ENCODE data around the gene THOC2. TPM values are rescaled to one million over a fixed set of nuclear protein-coding genes. Genes with fewer than 3 reads are reported as not detected.
A peak's percentile ranks its signal among the peaks of the same experiment; 100 is the strongest.
"Not testable (repeated sequence)": the region's sequence is repeated elsewhere in the genome, so short reads cannot be mapped to it uniquely, and the experiment has no call there.

THOC2 gene
- total RNA-seq, 8 experiments from 2014 or later, result 46.2 to 112 (median 57.6) TPM

- no peak overlapping the region for H3K4me3 ChIP-seq
- H3K27ac ChIP-seq, result no peak overlapping the region
- no peak for ATAC-seq (replicated peaks in 6 of 8)
- H3K4me1 ChIP-seq (replicated peaks in 1 of 2), result no peaks in the 10 kb centered on the region
- in situ Hi-C loops (cut with MboI; ENCODE audit: low pct_unique_long_range_greater_than_20kb in 2 of 9, low sequenced_read_pairs in 9 of 9, unreplicated experiment in 9 of 9), result no loop called here
- 35 to 100% (median 89%) methylated on average over 1 of the region's 1 CpG; no CpG with 5 or more reads in 5 of the 10 experiments for WGBS, 10 experiments
Observed at GRCh38 chrX:123685232-123685631, 47.6 kb downstream of the THOC2 start.

- peak in 2 of 8 experiments; percentile 21 to 62 for ATAC-seq (replicated peaks in 6 of 8)
- H3K4me3 ChIP-seq, result no peak overlapping the region
- no peak overlapping the region for H3K27ac ChIP-seq
- no peaks in the 10 kb centered on the region for H3K4me1 ChIP-seq (replicated peaks in 1 of 2)
- in situ Hi-C loops (cut with MboI; ENCODE audit: low pct_unique_long_range_greater_than_20kb in 2 of 9, low sequenced_read_pairs in 9 of 9, unreplicated experiment in 9 of 9), result no loop called here
Observed at GRCh38 chrX:123682186-123682585, 50.7 kb downstream of the THOC2 start.

DNA sequence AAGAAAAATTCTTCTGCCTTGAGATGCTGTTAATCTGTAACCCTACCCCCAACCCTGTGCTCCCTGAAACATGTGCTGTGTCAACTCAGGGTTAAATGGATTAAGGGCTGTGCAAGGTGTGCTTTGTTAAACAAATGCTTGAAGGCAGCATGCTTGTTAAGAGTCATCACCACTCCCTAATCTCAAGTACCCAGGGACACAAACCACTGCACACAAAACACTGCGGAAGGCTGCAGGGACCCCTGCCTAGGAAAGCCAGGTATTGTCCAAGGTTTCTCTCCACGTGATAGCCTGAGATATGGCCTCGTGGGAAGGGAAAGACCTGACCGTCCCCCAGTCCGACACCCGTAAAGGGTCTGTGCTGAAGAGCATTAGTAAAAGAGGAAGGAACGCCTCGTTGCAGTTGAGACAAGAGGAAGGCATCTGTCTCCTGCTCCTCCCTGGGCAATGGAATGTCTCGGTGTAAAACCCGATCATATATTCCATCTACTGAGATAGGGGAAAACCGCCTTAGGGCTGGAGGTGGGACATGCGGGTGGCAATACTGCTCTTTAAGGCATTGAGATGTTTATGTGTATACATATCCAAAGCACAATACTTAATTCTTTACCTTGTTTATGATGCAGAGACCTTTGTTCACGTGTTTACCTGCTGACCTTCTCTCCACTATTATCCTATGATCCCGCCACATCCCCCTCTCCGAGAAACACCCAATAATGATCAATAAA, 53.0 kb downstream of the THOC2 start:
- H3K27ac ChIP-seq; in situ Hi-C loops (cut with MboI; ENCODE audit: low pct_unique_long_range_greater_than_20kb in 2 of 9, low sequenced_read_pairs in 9 of 9, unreplicated experiment in 9 of 9); H3K4me1 ChIP-seq (replicated peaks in 1 of 2); ATAC-seq (replicated peaks in 6 of 8); H3K4me3 ChIP-seq: not testable (repeated sequence)
- whole genome bisulfite sequencing, 10 experiments, result 40 to 100% (median 82%) methylated on average over 2 to 9 of the region's 15 CpGs; no CpG with 5 or more reads in 6 of the 10 experiments

DNA sequence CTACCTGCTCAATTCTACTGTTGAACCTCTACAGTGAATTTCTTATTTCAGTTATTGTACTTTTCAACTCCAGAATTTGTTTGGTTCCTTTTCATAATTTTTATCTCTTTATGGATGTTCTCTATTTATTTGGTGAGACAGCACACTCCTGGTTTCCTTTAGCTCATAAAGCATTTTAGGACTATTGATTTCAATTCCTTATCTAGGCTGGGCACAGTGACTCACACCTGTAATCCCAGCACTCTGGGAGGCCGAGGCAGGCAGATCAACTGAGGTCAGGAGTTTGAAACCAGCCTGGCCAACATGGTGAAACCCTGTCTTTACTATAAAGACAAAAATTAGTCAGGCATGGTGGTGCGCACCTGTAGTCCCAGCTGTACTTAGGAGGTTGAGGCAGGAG, 57.7 kb downstream of the THOC2 start:
- no peak for ATAC-seq (replicated peaks in 6 of 8)
- no peak overlapping the region for H3K4me3 ChIP-seq

GRCh38 chrX:123673813-123674212, 59.0 kb downstream of the THOC2 start:
- in situ Hi-C loops (cut with MboI; ENCODE audit: low pct_unique_long_range_greater_than_20kb in 2 of 9, low sequenced_read_pairs in 9 of 9, unreplicated experiment in 9 of 9), result no loop called here
- Histone ChIP-seq H3K27ac (no peak overlapping the region), H3K4me1 (replicated peaks in 1 of 2) (no peaks in the 10 kb centered on the region), H3K4me3 (no peak overlapping the region)
- no peak for ATAC-seq (replicated peaks in 6 of 8)
- WGBS, 10 experiments, result 11 to 100% (median 58%) methylated on average over 1 of the region's 1 CpG; no CpG with 5 or more reads in 6 of the 10 experiments

More for the DNA sequence above, 57.7 kb downstream of the THOC2 start:
- WGBS, 10 experiments, result 75 to 100% (median 100%) methylated on average over 1 of the region's 2 CpGs; no CpG with 5 or more reads in 7 of the 10 experiments
- in situ Hi-C loops (cut with MboI; ENCODE audit: low pct_unique_long_range_greater_than_20kb in 2 of 9, low sequenced_read_pairs in 9 of 9, unreplicated experiment in 9 of 9), result no loop called here
- no peaks in the 10 kb centered on the region for H3K4me1 ChIP-seq (replicated peaks in 1 of 2)
- H3K27ac ChIP-seq, result no peak overlapping the region

- Histone ChIP-seq H3K27ac (no peak overlapping the region), H3K4me1 (replicated peaks in 1 of 2) (no peaks in the 10 kb centered on the region), H3K4me3 (no peak overlapping the region)
- ATAC-seq (replicated peaks in 6 of 8), result no peak
- in situ Hi-C loops (cut with MboI; ENCODE audit: low pct_unique_long_range_greater_than_20kb in 2 of 9, low sequenced_read_pairs in 9 of 9, unreplicated experiment in 9 of 9), result no loop called here
- WGBS, 10 experiments, result 60 to 100% (median 92%) methylated on average over 1 to 2 of the region's 3 CpGs; no CpG with 5 or more reads in 6 of the 10 experiments
Observed at GRCh38 chrX:123665197-123665596, 67.7 kb downstream of the THOC2 start.

GRCh38 chrX:123664467-123665167, 68.2 kb downstream of the THOC2 start:
- H3K4me1 ChIP-seq (replicated peaks in 1 of 2); in situ Hi-C loops (cut with MboI; ENCODE audit: low pct_unique_long_range_greater_than_20kb in 2 of 9, low sequenced_read_pairs in 9 of 9, unreplicated experiment in 9 of 9); ATAC-seq (replicated peaks in 6 of 8); H3K4me3 ChIP-seq; H3K27ac ChIP-seq: not testable (repeated sequence)
- WGBS, 10 experiments, result 37 to 100% (median 92%) methylated on average over 1 to 3 of the region's 6 CpGs; no CpG with 5 or more reads in 3 of the 10 experiments

DNA sequence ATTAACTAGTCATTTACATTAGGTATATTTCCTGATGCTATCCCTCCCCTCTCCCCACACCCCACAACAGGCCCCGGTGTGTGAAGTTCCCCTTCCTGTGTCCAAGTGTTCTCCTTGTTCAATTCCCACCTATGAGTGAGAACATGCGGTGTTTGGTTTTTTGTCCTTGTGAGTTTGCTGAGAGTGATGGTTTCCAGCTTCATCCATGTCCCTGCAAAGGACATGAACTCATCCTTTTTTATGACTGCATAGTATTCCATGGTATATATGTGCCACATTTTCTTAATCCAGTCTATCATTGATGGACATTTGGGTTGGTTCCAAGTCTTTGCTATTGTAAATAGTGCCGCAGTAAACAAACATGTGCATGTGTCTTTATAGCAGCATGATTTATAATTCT, 69.1 kb downstream of the THOC2 start:
- 80% methylated on average over 1 of the region's 3 CpGs; no CpG with 5 or more reads in 9 of the 10 experiments for WGBS, 10 experiments
- H3K27ac ChIP-seq; H3K4me3 ChIP-seq; ATAC-seq (replicated peaks in 6 of 8); in situ Hi-C loops (cut with MboI; ENCODE audit: low pct_unique_long_range_greater_than_20kb in 2 of 9, low sequenced_read_pairs in 9 of 9, unreplicated experiment in 9 of 9); H3K4me1 ChIP-seq (replicated peaks in 1 of 2): not testable (repeated sequence)

- 76 to 100% (median 84%) methylated on average over 1 to 8 of the region's 9 CpGs; no CpG with 5 or more reads in 6 of the 10 experiments for WGBS, 10 experiments
- peak in 1 of 8 experiments; percentile 15 for ATAC-seq (replicated peaks in 6 of 8)
- in situ Hi-C loops (cut with MboI; ENCODE audit: low pct_unique_long_range_greater_than_20kb in 2 of 9, low sequenced_read_pairs in 9 of 9, unreplicated experiment in 9 of 9); H3K4me1 ChIP-seq (replicated peaks in 1 of 2); H3K27ac ChIP-seq; H3K4me3 ChIP-seq: not testable (repeated sequence)
Observed at GRCh38 chrX:123656507-123656906, 76.3 kb downstream of the THOC2 start.

DNA sequence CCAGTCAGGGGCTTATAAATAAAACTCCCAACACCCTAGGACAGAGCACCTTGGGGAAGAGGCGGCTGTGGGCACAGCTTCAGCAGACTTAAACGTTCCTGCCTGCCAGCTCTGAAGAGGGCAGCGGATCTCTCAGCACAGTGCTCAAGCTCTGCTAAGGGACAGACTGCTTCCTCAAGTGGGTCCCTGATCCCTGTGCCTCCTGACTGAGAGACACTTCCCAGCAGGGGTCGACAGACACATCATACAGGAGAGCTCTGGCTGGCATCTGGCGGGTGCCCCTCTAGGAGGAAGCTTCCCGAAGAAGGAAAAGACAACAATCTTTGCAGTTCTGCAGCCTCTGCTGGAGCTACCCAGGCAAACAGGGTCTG, 84.1 kb downstream of the THOC2 start:
- peak overlapping the region in 1 of 2 donors; percentile 62 for H3K27ac ChIP-seq
- 0 to 40% (median 30%) methylated on average over 1 to 3 of the region's 6 CpGs; no CpG with 5 or more reads in 5 of the 10 experiments for WGBS, 10 experiments

GRCh38 chrX:123648028-123648810, 84.6 kb downstream of the THOC2 start:
- Histone ChIP-seq H3K27ac (peak overlapping the region in 1 of 2 donors; percentile 62), H3K4me1 (replicated peaks in 1 of 2) (peaks cover 0 to 5% of the 10 kb centered on the region in 2 donors), H3K4me3 (no peak overlapping the region)
- in situ Hi-C loops (cut with MboI; ENCODE audit: low pct_unique_long_range_greater_than_20kb in 2 of 9, low sequenced_read_pairs in 9 of 9, unreplicated experiment in 9 of 9), result no loop called here
- 33 to 60% (median 52%) methylated on average over 3 to 7 of the region's 20 CpGs; no CpG with 5 or more reads in 7 of the 10 experiments for WGBS, 10 experiments
- peak; percentile 79 to 100 (median 99) for ATAC-seq (replicated peaks in 6 of 8)

More for the DNA sequence above, 84.1 kb downstream of the THOC2 start:
- H3K4me3 ChIP-seq; in situ Hi-C loops (cut with MboI; ENCODE audit: low pct_unique_long_range_greater_than_20kb in 2 of 9, low sequenced_read_pairs in 9 of 9, unreplicated experiment in 9 of 9); H3K4me1 ChIP-seq (replicated peaks in 1 of 2): not testable (repeated sequence)
- peak in 4 of 8 experiments; percentile 39 to 53 (median 48) for ATAC-seq (replicated peaks in 6 of 8)

DNA sequence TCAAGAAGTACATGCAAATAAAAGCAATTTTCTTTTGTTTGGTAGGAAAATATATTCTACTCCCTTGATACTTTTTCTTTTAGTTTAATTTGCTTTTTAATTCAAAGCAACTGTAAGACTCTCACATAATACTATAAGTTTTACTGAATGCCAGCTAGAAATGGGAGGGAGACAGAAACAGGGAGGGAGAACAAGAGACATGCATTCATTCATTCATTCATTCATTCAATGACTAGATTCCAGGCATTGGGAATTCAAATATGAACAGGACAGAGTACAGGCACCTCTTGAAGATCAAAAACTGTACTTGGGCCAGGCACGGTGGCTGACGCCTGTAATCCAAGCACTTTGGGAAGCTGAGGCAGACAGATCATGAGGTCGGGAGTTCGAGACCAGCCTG, 85.6 kb downstream of the THOC2 start:
- in situ Hi-C loops (cut with MboI; ENCODE audit: low pct_unique_long_range_greater_than_20kb in 2 of 9, low sequenced_read_pairs in 9 of 9, unreplicated experiment in 9 of 9), result no loop called here
- ATAC-seq (replicated peaks in 6 of 8), result no peak
- 85% methylated on average over 2 of the region's 4 CpGs; no CpG with 5 or more reads in 9 of the 10 experiments for WGBS, 10 experiments

DNA sequence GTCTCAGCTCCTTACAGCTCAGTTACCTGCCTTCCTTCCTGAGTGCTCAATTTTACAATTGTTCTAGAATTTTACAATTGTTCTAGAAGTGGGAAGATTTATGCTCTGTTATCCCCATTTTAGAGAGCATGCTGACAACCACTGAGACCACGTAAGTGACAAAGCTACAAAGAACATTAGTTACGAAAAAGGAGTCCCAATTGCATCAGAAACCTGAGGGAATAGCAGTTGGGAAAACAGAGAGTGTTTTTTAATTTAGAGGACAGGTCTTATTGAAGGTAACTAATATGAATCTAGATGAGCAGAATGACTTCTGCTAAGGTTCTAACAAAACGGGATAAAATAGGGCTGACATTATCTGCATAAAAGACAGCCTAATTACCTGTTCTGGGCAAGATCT, 103.3 kb downstream of the THOC2 start:
- in situ Hi-C loops (cut with MboI; ENCODE audit: low pct_unique_long_range_greater_than_20kb in 2 of 9, low sequenced_read_pairs in 9 of 9, unreplicated experiment in 9 of 9), result no loop called here
- Histone ChIP-seq H3K27ac (no peak overlapping the region), H3K4me1 (replicated peaks in 1 of 2) (no peaks in the 10 kb centered on the region), H3K4me3 (no peak overlapping the region)
- no peak for ATAC-seq (replicated peaks in 6 of 8)
- WGBS, 10 experiments, result 41 to 100% (median 75%) methylated on average over 2 to 3 of the region's 3 CpGs; no CpG with 5 or more reads in 6 of the 10 experiments

More for the DNA sequence above, 85.6 kb downstream of the THOC2 start:
- Histone ChIP-seq H3K4me3 (no peak overlapping the region), H3K4me1 (replicated peaks in 1 of 2) (peaks cover 0 to 5% of the 10 kb centered on the region in 2 donors), H3K27ac (no peak overlapping the region)

Measured in motor neuron (in vitro differentiated cells).